ENCODE results near the gene MOB2. TPM values are rescaled to one million over a fixed set of nuclear protein-coding genes. Genes with fewer than 3 reads are reported as not detected.
A peak's percentile ranks its signal among the peaks of the same experiment; 100 is the strongest.

MOB2 gene
- total RNA-seq, 2 donors from 2014 or later: 31.4 to 87.7 TPM

GRCh38 chr11:1518301-1518700 lies 31.7 kb upstream of the MOB2 start:
- TF ChIP-seq CTCF (IDR thresholded peaks at IDR 0.05): no peak
- Histone ChIP-seq H3K27me3 (replicated peaks; ENCODE audit: insufficient read depth) (no peaks in the 10 kb centered on the region), H3K9me3 (no peaks in the 10 kb centered on the region), H3K27ac (no peak overlapping the region), H3K4me1 (ENCODE audit: control insufficient read depth in 1 of 2, low read depth in 2 of 2) (peaks cover 21 to 49% of the 10 kb centered on the region in 2 donors), H3K4me3 (no peak overlapping the region), H3K36me3 (no peaks in the 10 kb centered on the region)
- ATAC-seq (ENCODE audit: insufficient number of reproducible peaks, low FRiP score, low read depth): no peak
- DNase-seq (ENCODE audit: low spot score): no peak

GRCh38 chr11:1517117-1518005 lies 30.8 kb upstream of the MOB2 start:
- peaks cover 21 to 47% of the 10 kb centered on the region in 2 donors for H3K4me1 ChIP-seq (ENCODE audit: control insufficient read depth in 1 of 2, low read depth in 2 of 2)

GRCh38 chr11:1516273-1517067 lies 29.9 kb upstream of the MOB2 start:
- Histone ChIP-seq H3K9me3 (no peaks in the 10 kb centered on the region), H3K27ac (no peak overlapping the region), H3K36me3 (no peaks in the 10 kb centered on the region), H3K4me3 (no peak overlapping the region), H3K4me1 (ENCODE audit: control insufficient read depth in 1 of 2, low read depth in 2 of 2) (peaks cover 21 to 45% of the 10 kb centered on the region in 2 donors), H3K27me3 (replicated peaks; ENCODE audit: insufficient read depth) (no peaks in the 10 kb centered on the region)
- ATAC-seq (ENCODE audit: insufficient number of reproducible peaks, low FRiP score, low read depth) (no peak), DNase-seq (ENCODE audit: low spot score) (no peak)
- TF ChIP-seq CTCF (IDR thresholded peaks at IDR 0.05): no peak

More at GRCh38 chr11:1517117-1518005, 30.8 kb upstream of the MOB2 start:
- no peak for TF ChIP-seq CTCF (IDR thresholded peaks at IDR 0.05)
- Histone ChIP-seq H3K27ac (no peak overlapping the region), H3K36me3 (no peaks in the 10 kb centered on the region), H3K4me3 (no peak overlapping the region), H3K9me3 (no peaks in the 10 kb centered on the region), H3K27me3 (replicated peaks; ENCODE audit: insufficient read depth) (no peaks in the 10 kb centered on the region)
- ATAC-seq (ENCODE audit: insufficient number of reproducible peaks, low FRiP score, low read depth): no peak
- no peak for DNase-seq (ENCODE audit: low spot score)

- peak; percentile 97 for TF ChIP-seq CTCF (IDR thresholded peaks at IDR 0.05)
- DNase-seq (ENCODE audit: low spot score) (no peak), ATAC-seq (ENCODE audit: insufficient number of reproducible peaks, low FRiP score, low read depth) (no peak)
- no peaks in the 10 kb centered on the region for H3K9me3 ChIP-seq
- no peak overlapping the region for H3K27ac ChIP-seq
- H3K36me3 ChIP-seq: no peaks in the 10 kb centered on the region
- peaks cover 18 to 34% of the 10 kb centered on the region in 2 donors for H3K4me1 ChIP-seq (ENCODE audit: control insufficient read depth in 1 of 2, low read depth in 2 of 2)
- H3K4me3 ChIP-seq: peak overlapping the region; percentile 43
- H3K27me3 ChIP-seq (replicated peaks; ENCODE audit: insufficient read depth): no peaks in the 10 kb centered on the region
These were observed 28.8 kb upstream of the MOB2 start for GRCh38 chr11:1515082-1516060.

All from thoracic aorta (tissue), 2 donors.